ENCODE measurements around the gene TEX12. TPM values are rescaled to one million over a fixed set of nuclear protein-coding genes. Genes with fewer than 3 reads are reported as not detected.
A peak's percentile ranks its signal among the peaks of the same experiment; 100 is the strongest.

TEX12 gene
- total and polyA plus RNA-seq, 9 of the 15 experiments (the other 6 are each of a cell fraction or from before 2014, with no cell fraction given), result 0.10 to 2.3 (median 0.67) TPM; not detected in 1

- no TSS peak for BruUV-seq (replicated peaks)
Measured at GRCh38 chr11:112162761-112163546, 4.2 kb upstream of the TEX12 start.

More at GRCh38 chr11:112162761-112163546, 4.2 kb upstream of the TEX12 start:
- ChIA-PET CTCF (ENCODE audit: low intra/inter-chr PET ratio) (interaction anchor here (1.0 kb wide), 1 partner anchor 12 kb away, joined by 3 read pairs; the partner anchor contains the start of gene BCO2), POLR2A (interaction anchor here (0.5 to 1.4 kb wide), 2 partner anchors 10 to 129 kb away, joined by 3 read pairs; no protein-coding TSS in a partner anchor)
- H3K9me3 ChIP-seq (replicated peaks; ENCODE audit: control insufficient read depth, insufficient read depth, low read depth, low read length), result no peaks in the 10 kb centered on the region
- H4K20me1 ChIP-seq (replicated peaks; ENCODE audit: control insufficient read depth, insufficient read depth, low read length), result no peaks in the 10 kb centered on the region
- no peak overlapping the region for H3K27ac ChIP-seq (ENCODE audit: extremely low read depth, low read depth, low read length)
- no peaks in the 10 kb centered on the region for H3K79me2 ChIP-seq (ENCODE audit: control insufficient read depth, insufficient read depth, low read length)
- H3K9ac ChIP-seq (ENCODE audit: insufficient read depth in 1 of 2, low read depth in 2 of 2, low read length in 2 of 2), result no peak overlapping the region
- H3K4me1 ChIP-seq (replicated peaks in 1 of 2; ENCODE audit: control insufficient read depth in 2 of 2, insufficient read depth in 2 of 2, low read length in 2 of 2), result peaks cover 8 to 9% of the 10 kb centered on the region in 2 experiments; a peak in 2 of 5 replicates
- H3K4me2 ChIP-seq (ENCODE audit: insufficient read depth, low read length), result no peak overlapping the region
- TF ChIP-seq POLR2H (tag; IDR thresholded peaks at IDR 0.05; ENCODE audit: low read depth) (no peak), SIN3B (IDR thresholded peaks at IDR 0.05; ENCODE audit: low read depth) (no peak), RUNX1 (IDR thresholded peaks at IDR 0.05; ENCODE audit: low read depth) (no peak), RBM34 (IDR thresholded peaks at IDR 0.05; ENCODE audit: borderline replicate concordance, insufficient read depth, low read length) (no peak), HNRNPL (IDR thresholded peaks at IDR 0.05; ENCODE audit: low read depth, low read length) (no peak), NCOA1 (IDR thresholded peaks at IDR 0.05; ENCODE audit: low read depth) (no peak), ZNF347 (CRISPR knock-in tag; IDR thresholded peaks at IDR 0.05; ENCODE audit: low read depth) (no peak), SMAD2 (IDR thresholded peaks at IDR 0.05; ENCODE audit: low read depth, low read length) (no peak), ZNF699 (CRISPR knock-in tag; IDR thresholded peaks at IDR 0.05; ENCODE audit: insufficient replicate concordance) (no peak), BMI1 (IDR thresholded peaks at IDR 0.05; ENCODE audit: low read length) (no peak), CBFB (CRISPR knock-in tag; IDR thresholded peaks at IDR 0.05) (no peak), ATF1 (CRISPR knock-in tag; IDR thresholded peaks at IDR 0.05) (no peak), ATF1 (tag; IDR thresholded peaks at IDR 0.05) (no peak), HIVEP1 (CRISPR knock-in tag; IDR thresholded peaks at IDR 0.05) (no peak), U2AF1 (optimal IDR thresholded peaks at IDR 0.05; ENCODE audit: low read depth, low read length) (no peak), PHF21A (IDR thresholded peaks at IDR 0.05; ENCODE audit: borderline replicate concordance, low read depth) (no peak), ZNF232 (CRISPR knock-in tag; IDR thresholded peaks at IDR 0.05) (no peak), KDM1A (IDR thresholded peaks at IDR 0.05) (no peak), LEF1 (IDR thresholded peaks at IDR 0.05) (no peak), ZNF408 (CRISPR knock-in tag; IDR thresholded peaks at IDR 0.05; ENCODE audit: low read depth) (no peak)
- WGBS (ENCODE audit: insufficient coverage, low coverage, missing lambda C conversion rate), result 37% methylated on average over 6 of the region's 6 CpGs
- in situ Hi-C loops (cut with MboI) (no loop called here), intact Hi-C loops (cut with micrococcal nuclease) (no loop called here)
- ATAC-seq (peak; percentile 37; the same call in 2 of the 3 replicates), FAIRE-seq (no peak), DNase-seq (ENCODE audit: extremely low read depth in 1 of 4, low spot score in 3 of 4) (no peak)
- no peaks in the 10 kb centered on the region for H3K36me3 ChIP-seq (ENCODE audit: control insufficient read depth, insufficient read depth, low read length)
- no peaks in the 10 kb centered on the region for H3K9me1 ChIP-seq (ENCODE audit: control insufficient read depth, insufficient read depth, low read length)
- no peak overlapping the region for H3K4me3 ChIP-seq
- no peaks in the 10 kb centered on the region for H3K27me3 ChIP-seq (ENCODE audit: control insufficient read depth in 2 of 2, insufficient read depth in 2 of 2, low read length in 2 of 2)
- peak overlapping the region; percentile 18; the same call in 1 of the 2 replicates for H2AFZ ChIP-seq (ENCODE audit: low read depth, low read length)

All from K562 (cell line).